Smooth muscle cell (in vitro differentiated cells): Measurements from ENCODE around the gene KCNIP2. TPM values are rescaled to one million over a fixed set of nuclear protein-coding genes. Genes with fewer than 3 reads are reported as not detected.

Experiments used
- DNase-seq: peaks from one replicate; lab custom pipeline; 2025; ENCODE audit not compliant: unreplicated experiment; lab: John Stamatoyannopoulos, UW
- H2AFZ ChIP-seq: fragments of 200-600 bp; sonication (generic); 2 replicates; pipeline ENCODE4 v1.6.0; 2016; ENCODE audit warnings: antibody characterized with exemption, low read depth, mild to moderate bottlenecking
- H3F3A ChIP-seq: fragments of 200-600 bp; sonication (generic); 2 replicates; pipeline ENCODE4 v1.6.0; 2017; ENCODE audit warnings: antibody characterized with exemption, low read depth
- H3K27ac ChIP-seq: fragments of 200-600 bp; sonication (generic); 2 replicates; pipeline ENCODE4 v1.5.1; 2016; ENCODE audit warnings: low read depth, mild to moderate bottlenecking
- H3K27me3 ChIP-seq: fragments of 200-600 bp; sonication (generic); 2 replicates; pipeline ENCODE4 v1.6.1; 2016; ENCODE audit warnings: low read depth, mild to moderate bottlenecking
- H3K36me3 ChIP-seq: fragments of 200-600 bp; sonication (generic); 2 replicates; pipeline ENCODE4 v1.5.1; 2016; ENCODE audit warnings: low read depth
- H3K4me1 ChIP-seq: fragments of 200-600 bp; sonication (generic); 2 replicates; pipeline ENCODE4 v1.5.1; 2016; ENCODE audit warnings: low read depth
- H3K4me2 ChIP-seq: fragments of 200-600 bp; sonication (generic); 2 replicates; pipeline ENCODE4 v1.6.0; 2016; ENCODE audit warnings: mild to moderate bottlenecking
- H3K4me3 ChIP-seq: fragments of 200-600 bp; sonication (generic); 2 replicates; pipeline ENCODE4 v1.5.1; 2016; ENCODE audit warnings: mild to moderate bottlenecking
- H3K79me2 ChIP-seq: fragments of 200-600 bp; sonication (generic); 2 replicates; pipeline ENCODE4 v1.6.0; 2016; ENCODE audit warnings: low read depth, mild to moderate bottlenecking
- H3K9ac ChIP-seq: fragments of 200-600 bp; sonication (generic); 2 replicates; pipeline ENCODE4 v1.6.0; 2016; ENCODE audit warnings: low read depth
- H3K9me3 ChIP-seq: fragments of 200-600 bp; sonication (generic); replicated peaks from 2 replicates; pipeline ENCODE4 v1.5.1; 2016; ENCODE audit warnings: low read depth
- H4K20me1 ChIP-seq: fragments of 200-600 bp; sonication (generic); 2 replicates; pipeline ENCODE4 v1.6.0; 2016; ENCODE audit warnings: low read depth
- WGBS: methylation state at CpG from one replicate; pipeline ENCODE4 v1.1.7; 2016; ENCODE audit warnings: low lambda C conversion rate; 5-methylcytosine and 5-hydroxymethylcytosine counted together
- polyA plus RNA-seq: library from polyadenylated mRNA; unstranded; fragments of >200 nt; fragmentation: Nextera tagmentation; extraction: Ambion mirVana; gene quantifications from 2 replicates; pipeline ENCODE4 v1.2.1, GENCODE V29; 2016
- total RNA-seq: library from RNA; depleted of rRNA; stranded (reverse); fragments of >200 nt; gene quantifications from 2 replicates; pipeline ENCODE4 v1.2.3, GENCODE V29; 2014
- TF ChIP-seq, protein P1 (sequence below): fragments of 200-600 bp; sonication (generic); IDR thresholded peaks from 2 replicates; pipeline ENCODE4 v1.5.1; 2017; ENCODE audit warnings: borderline replicate concordance, mild to moderate bottlenecking, antibody characterized with exemption; ENCODE audit not compliant: insufficient read depth, poor library complexity, severe bottlenecking

Gene KCNIP2
- total and polyA plus RNA-seq, 2 experiments from 2014 or later: 0.87 to 3.9 TPM

DNA sequence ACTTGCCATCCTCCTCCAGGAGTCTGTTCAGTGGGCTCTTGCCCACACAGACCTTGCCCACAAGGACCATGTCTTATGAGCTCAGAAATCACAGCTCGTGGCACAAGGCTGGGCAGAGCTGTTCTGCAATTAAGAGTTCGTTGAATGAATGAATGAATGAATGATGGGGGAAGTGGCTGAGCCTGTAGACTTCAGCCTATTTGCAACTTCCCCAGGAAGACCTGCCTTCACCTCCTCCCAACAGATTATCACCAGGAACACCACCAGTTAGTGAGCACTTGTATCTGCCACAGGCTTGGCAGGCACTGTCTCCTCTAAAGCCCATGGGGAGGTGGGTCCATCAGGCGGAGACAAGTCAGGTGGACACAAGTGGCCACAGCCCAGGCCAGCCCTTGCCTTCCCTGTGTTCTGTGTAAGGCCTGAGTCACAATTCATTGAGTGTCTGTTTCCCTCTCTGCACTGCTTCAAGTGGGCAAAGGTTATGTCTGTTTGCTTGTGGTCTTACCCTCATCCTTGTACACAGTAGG is 65.9 kb downstream of the KCNIP2 start:
- H3K27me3 ChIP-seq: peaks cover 68% of the 10 kb centered on the region
- no peaks in the 10 kb centered on the region for H3K79me2 ChIP-seq
- TF ChIP-seq, protein P1, sequence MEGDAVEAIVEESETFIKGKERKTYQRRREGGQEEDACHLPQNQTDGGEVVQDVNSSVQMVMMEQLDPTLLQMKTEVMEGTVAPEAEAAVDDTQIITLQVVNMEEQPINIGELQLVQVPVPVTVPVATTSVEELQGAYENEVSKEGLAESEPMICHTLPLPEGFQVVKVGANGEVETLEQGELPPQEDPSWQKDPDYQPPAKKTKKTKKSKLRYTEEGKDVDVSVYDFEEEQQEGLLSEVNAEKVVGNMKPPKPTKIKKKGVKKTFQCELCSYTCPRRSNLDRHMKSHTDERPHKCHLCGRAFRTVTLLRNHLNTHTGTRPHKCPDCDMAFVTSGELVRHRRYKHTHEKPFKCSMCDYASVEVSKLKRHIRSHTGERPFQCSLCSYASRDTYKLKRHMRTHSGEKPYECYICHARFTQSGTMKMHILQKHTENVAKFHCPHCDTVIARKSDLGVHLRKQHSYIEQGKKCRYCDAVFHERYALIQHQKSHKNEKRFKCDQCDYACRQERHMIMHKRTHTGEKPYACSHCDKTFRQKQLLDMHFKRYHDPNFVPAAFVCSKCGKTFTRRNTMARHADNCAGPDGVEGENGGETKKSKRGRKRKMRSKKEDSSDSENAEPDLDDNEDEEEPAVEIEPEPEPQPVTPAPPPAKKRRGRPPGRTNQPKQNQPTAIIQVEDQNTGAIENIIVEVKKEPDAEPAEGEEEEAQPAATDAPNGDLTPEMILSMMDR: no peak
- no peak overlapping the region for H2AFZ ChIP-seq
- no peak overlapping the region for H3K9ac ChIP-seq
- WGBS: 86% methylated on average over 3 of the region's 3 CpGs
- H3K36me3 ChIP-seq: no peaks in the 10 kb centered on the region
- H3K4me2 ChIP-seq: no peak overlapping the region
- no peak overlapping the region for H3K27ac ChIP-seq
- no peak overlapping the region for H3K4me3 ChIP-seq
- H3K9me3 ChIP-seq: no peaks in the 10 kb centered on the region
- no peak for DNase-seq
- no peaks in the 10 kb centered on the region for H3F3A ChIP-seq
- H3K4me1 ChIP-seq: peaks cover 48% of the 10 kb centered on the region
- H4K20me1 ChIP-seq: peaks cover 51% of the 10 kb centered on the region

DNA sequence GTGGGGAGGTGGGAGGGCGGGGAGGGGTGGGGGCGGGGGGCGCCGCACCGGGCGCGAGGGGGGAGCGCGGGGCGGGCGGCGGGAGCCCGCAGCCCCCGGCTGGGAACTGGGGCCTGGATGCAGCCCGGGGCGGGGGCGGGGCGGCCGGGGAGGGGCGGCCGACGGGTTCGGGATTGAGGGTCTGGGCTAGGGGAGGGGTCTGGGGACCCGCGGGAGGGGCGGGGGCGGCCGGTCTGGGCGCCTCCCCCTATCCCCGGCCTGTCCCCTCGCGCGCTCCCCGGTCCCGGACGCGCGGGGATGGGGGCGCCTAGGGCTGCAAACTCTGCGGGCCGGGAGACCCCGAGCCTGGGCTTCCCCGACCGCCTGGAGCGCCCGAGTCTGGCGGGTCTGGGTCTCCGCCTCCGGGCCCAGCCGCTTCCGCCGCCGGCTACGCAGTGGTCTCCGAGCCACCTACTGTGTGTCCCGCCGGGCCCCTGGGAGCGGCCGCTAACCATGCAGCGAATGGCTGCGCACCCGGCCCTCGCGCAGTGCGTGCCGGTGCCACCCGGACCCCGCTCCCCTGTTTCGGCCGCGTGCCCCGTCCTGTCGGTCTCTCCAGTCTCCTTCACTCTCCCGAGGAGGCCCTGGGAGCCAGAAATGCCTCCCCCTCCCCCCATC is 67.3 kb downstream of the KCNIP2 start:
- Histone ChIP-seq H3K27ac (no peak overlapping the region), H3K4me3 (peak overlapping the region; percentile 10), H3K4me1 (peaks cover 44% of the 10 kb centered on the region), H3K27me3 (peaks cover 82% of the 10 kb centered on the region), H3K9ac (no peak overlapping the region), H3F3A (no peaks in the 10 kb centered on the region), H2AFZ (no peak overlapping the region), H3K4me2 (peak overlapping the region; percentile 67), H3K79me2 (no peaks in the 10 kb centered on the region), H3K36me3 (no peaks in the 10 kb centered on the region), H4K20me1 (peaks cover 51% of the 10 kb centered on the region), H3K9me3 (no peaks in the 10 kb centered on the region)
- WGBS: 3% methylated on average over 41 of the region's 74 CpGs
- TF ChIP-seq, protein P1: no peak
- no peak for DNase-seq

Other genes starting within 250 kb of the KCNIP2 start
- 12.0 and 12.1 TPM in 2 replicates for gene FBXW4, start 148.6 kb downstream of the KCNIP2 start, total RNA-seq
- gene FBXW4, start 148.6 kb downstream of the KCNIP2 start, polyA plus RNA-seq: 7.2 and 11.7 TPM in 2 replicates
- gene FGF8, start 67.7 kb downstream of the KCNIP2 start, total RNA-seq: not detected in 2 replicates
- not detected in 2 replicates for gene FGF8, start 67.7 kb downstream of the KCNIP2 start, polyA plus RNA-seq
- 65.0 and 82.0 TPM in 2 replicates for gene NPM3, start 60.4 kb downstream of the KCNIP2 start, total RNA-seq
- gene NPM3, start 60.4 kb downstream of the KCNIP2 start, polyA plus RNA-seq: 10.2 and 10.5 TPM in 2 replicates
- 98.6 and 135 TPM in 2 replicates for gene OGA, start 25.4 kb downstream of the KCNIP2 start, total RNA-seq
- 54.8 and 78.5 TPM in 2 replicates for gene OGA, start 25.4 kb downstream of the KCNIP2 start, polyA plus RNA-seq
- 6.5 and 7.6 TPM in 2 replicates for gene ARMH3, start 212.4 kb upstream of the KCNIP2 start, total RNA-seq
- 10.8 and 12.4 TPM in 2 replicates for gene ARMH3, start 212.4 kb upstream of the KCNIP2 start, polyA plus RNA-seq
- 11.9 and 13.8 TPM in 2 replicates for gene HPS6, start 221.5 kb upstream of the KCNIP2 start, total RNA-seq
- gene HPS6, start 221.5 kb upstream of the KCNIP2 start, polyA plus RNA-seq: 14.3 and 15.6 TPM in 2 replicates